ENCODE data around the gene SHKBP1. TPM values are rescaled to one million over a fixed set of nuclear protein-coding genes. Genes with fewer than 3 reads are reported as not detected.

The SHKBP1 gene
- total and polyA plus RNA-seq, 2 of the 4 experiments (the other 2 are of a cell fraction) = 15.6 to 94.0 TPM

DNA sequence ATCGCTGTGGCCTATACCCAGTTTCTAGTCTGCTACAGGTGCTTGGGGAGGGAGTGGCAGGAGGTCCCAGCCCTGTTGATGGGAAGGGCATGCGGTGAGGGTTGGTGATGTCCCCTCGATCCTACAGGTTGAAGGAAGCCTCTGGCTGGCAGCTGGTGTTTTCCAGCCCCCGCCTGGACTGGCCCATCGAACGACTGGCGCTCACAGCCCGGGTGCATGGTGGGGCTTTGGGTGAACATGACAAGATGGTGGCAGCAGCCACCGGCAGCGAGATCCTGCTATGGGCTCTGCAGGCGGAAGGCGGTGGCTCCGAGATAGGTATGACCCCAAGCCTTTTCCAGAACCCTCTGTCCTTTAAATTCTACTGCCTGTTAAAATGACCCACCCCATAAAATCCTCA, 3.9 kb downstream of the SHKBP1 start:
- H3K9ac ChIP-seq (ENCODE audit: low read depth, low read length) = no peak overlapping the region
- ChIA-PET POLR2A (ENCODE audit: unreplicated experiment) (no interaction called here), CTCF (no interaction called here)
- no peak overlapping the region for H3K27ac ChIP-seq (ENCODE audit: insufficient read depth, low read length)
- peaks cover 5 to 19% of the 10 kb centered on the region in 2 experiments; a peak in 2 of 4 replicates for H3K79me1 ChIP-seq (ENCODE audit: low read depth in 1 of 2, low read length in 2 of 2)
- no peak overlapping the region for H2AK5ac ChIP-seq (ENCODE audit: low read depth, low read length)
- no peak overlapping the region for H4K5ac ChIP-seq (ENCODE audit: low read depth, low read length)
- no peak overlapping the region for H2BK20ac ChIP-seq (ENCODE audit: low read depth, low read length)
- H3K9me3 ChIP-seq (ENCODE audit: control insufficient read depth, insufficient read depth, low read length) = no peaks in the 10 kb centered on the region
- H2AK9ac ChIP-seq (replicated peaks; ENCODE audit: low read depth, low read length, poor library complexity) = no peak overlapping the region
- no peak overlapping the region for H3K14ac ChIP-seq (replicated peaks; ENCODE audit: low read depth, low read length)
- peaks cover 4% of the 10 kb centered on the region for H3K4me1 ChIP-seq (ENCODE audit: control insufficient read depth, insufficient read depth, low read length)
- WGBS, 2 experiments (ENCODE audit: extremely low coverage in 2 of 2, insufficient read length in 1 of 2) = 97% methylated on average over 8 of the region's 13 CpGs; no CpG with 5 or more reads in 1 of the 2 experiments
- no peak overlapping the region for H3K56ac ChIP-seq (ENCODE audit: extremely low read depth, insufficient read depth, low read length)
- H4K91ac ChIP-seq (ENCODE audit: insufficient read depth, low read depth, low read length) = no peak overlapping the region
- no peaks in the 10 kb centered on the region for H3K27me3 ChIP-seq (ENCODE audit: control insufficient read depth, insufficient read depth, low read length)
- TF ChIP-seq RAD21 (IDR thresholded peaks at IDR 0.05; ENCODE audit: low read length) (no peak), MXI1 (IDR thresholded peaks at IDR 0.05; ENCODE audit: borderline replicate concordance, low read depth, low read length) (no peak), CHD1 (IDR thresholded peaks at IDR 0.05; ENCODE audit: low read depth, low read length) (no peak), RFX5 (IDR thresholded peaks at IDR 0.05; ENCODE audit: low read depth, low read length) (no peak), POLR2A (IDR thresholded peaks at IDR 0.05; ENCODE audit: low read depth, low read length) (no peak)
- TF ChIP-seq, protein P1, sequence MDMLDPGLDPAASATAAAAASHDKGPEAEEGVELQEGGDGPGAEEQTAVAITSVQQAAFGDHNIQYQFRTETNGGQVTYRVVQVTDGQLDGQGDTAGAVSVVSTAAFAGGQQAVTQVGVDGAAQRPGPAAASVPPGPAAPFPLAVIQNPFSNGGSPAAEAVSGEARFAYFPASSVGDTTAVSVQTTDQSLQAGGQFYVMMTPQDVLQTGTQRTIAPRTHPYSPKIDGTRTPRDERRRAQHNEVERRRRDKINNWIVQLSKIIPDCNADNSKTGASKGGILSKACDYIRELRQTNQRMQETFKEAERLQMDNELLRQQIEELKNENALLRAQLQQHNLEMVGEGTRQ (IDR thresholded peaks at IDR 0.05; ENCODE audit: low read depth, low read length) = no peak
- no peak overlapping the region for H4K8ac ChIP-seq (ENCODE audit: low read depth in 2 of 2, low read length in 2 of 2)
- DNase-seq = no peak
- H2BK120ac ChIP-seq (ENCODE audit: low read depth, low read length) = no peak overlapping the region
- intact Hi-C loops (cut with micrococcal nuclease) (no loop called here), dilution Hi-C loops (cut with HindIII; ENCODE audit: low sequenced_read_pairs, unreplicated experiment) (no loop called here), in situ Hi-C loops (cut with MboI; ENCODE audit: low sequenced_read_pairs) (no loop called here)
- no peak overlapping the region for H3K18ac ChIP-seq (ENCODE audit: low read depth, low read length)
- ATAC-seq (ENCODE audit: low read depth) = no peak
- no peak overlapping the region for H3K4me2 ChIP-seq (ENCODE audit: low read depth, low read length)
- no peak overlapping the region for H2AFZ ChIP-seq (replicated peaks; ENCODE audit: low read length, poor library complexity)
- no peak overlapping the region for H2BK15ac ChIP-seq (ENCODE audit: low read depth, low read length)
- no peaks in the 10 kb centered on the region; the same call in 1 of the 2 replicates for H4K20me1 ChIP-seq (ENCODE audit: insufficient read depth, low read length)
- no peak overlapping the region for H2BK5ac ChIP-seq (ENCODE audit: low read depth, low read length, poor library complexity, severe bottlenecking)
- no peak overlapping the region for H3K4ac ChIP-seq (ENCODE audit: low read depth, low read length)
- H3K36me3 ChIP-seq (ENCODE audit: control insufficient read depth, insufficient read depth, low read length) = peaks cover 34% of the 10 kb centered on the region
- no TSS peak for BruUV-seq (replicated peaks)
- no peak overlapping the region for H3K23ac ChIP-seq (ENCODE audit: low read depth, low read length)
- peaks cover 8% of the 10 kb centered on the region; the same call in 1 of the 2 replicates for H3K9me1 ChIP-seq (ENCODE audit: insufficient read depth, low read length)
- H3K4me3 ChIP-seq (ENCODE audit: insufficient read depth, low read depth, low read length) = no peak overlapping the region

Measured in IMR-90 (cell line).